ENCODE data around the gene MTG1.
"Not testable (repeated sequence)": the region's sequence is repeated elsewhere in the genome, so short reads cannot be mapped to it uniquely, and the experiment has no call there.

The MTG1 gene

GRCh38 chr10:133454204-133454893, 60.4 kb downstream of the MTG1 start:
- DNase-seq: no peak

- DNase-seq: no peak
Measured at GRCh38 chr10:133455196-133455595, 61.2 kb downstream of the MTG1 start.

GRCh38 chr10:133455611-133456031, 61.7 kb downstream of the MTG1 start:
- no peak for DNase-seq

DNA sequence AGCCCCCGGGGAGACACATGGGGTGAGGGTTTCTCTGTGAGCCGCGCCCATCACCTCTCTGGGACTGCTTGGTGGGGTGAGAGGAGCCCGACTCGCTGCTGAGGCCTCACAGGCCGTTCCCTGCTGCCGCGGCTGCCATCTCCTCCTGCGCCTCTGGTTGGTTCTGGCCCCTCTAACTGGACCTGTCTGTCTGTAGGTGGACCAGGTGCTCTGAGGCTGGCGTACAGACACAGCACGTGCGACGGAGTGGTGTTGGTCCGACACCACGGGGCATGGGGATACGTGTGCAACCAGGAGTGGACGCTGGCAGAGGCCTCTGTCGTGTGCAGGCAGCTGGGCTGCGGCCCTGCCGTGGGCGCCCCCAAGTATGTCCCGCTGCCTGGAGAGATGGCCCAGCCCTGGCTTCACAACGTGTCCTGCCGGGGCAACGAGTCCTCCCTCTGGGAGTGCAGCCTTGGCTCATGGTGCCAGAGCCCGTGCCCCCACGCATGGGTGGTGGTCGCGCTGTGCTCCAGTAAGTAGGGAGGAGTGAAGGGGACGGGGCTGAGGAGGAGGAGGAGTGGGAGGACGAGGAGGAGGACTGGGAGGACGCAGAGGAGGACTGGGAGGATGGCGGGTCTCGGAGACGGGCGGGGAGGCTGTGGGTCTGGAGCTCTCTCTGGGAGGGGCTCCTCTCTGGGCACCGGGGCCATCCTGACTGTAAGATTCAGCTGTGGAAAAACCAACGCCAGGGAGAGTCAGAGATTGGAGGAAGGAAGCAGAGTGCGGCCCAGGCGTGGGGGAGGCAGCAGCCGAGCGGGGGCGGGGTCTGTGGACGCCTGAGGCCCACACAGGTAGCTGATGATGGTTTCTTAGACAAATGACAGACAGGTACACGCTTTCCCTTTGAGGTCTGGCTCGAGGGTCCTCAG, 62.3 kb downstream of the MTG1 start:
- no peak for DNase-seq

DNA sequence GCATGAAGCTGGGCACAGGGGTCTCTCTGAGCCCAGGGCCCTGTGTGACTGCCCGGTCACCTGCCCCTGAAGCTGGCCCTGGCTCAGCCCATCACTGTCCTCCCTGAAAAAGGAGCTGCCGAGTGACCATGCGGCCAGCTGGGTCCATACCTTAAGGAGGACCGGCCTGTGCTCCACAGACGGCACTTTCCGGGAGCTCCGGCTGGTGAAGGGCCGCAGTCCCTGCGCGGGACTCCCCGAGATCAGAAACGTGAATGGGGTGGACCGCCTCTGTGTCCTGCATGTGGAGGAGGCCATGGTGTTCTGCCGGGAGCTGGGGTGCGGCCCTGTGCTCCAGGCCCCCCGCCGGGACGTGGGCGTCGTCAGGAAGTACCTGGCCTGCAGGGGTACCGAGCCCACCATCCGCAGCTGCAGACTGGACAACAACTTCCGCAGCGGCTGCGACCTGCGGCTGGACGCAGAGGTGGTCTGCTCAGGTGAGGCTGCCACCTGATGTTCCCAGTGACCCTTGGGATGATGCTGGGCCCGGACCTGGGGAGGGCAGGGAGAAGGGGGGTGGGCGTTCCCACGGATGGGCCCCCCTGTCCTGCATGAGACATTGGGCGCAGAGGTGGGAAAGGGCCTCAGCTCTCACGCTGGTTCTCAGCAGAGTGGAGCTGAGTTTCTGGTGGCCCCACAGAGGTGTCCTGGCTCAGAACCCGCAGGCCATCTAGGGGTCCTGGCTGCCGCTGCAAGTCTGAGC, 63.3 kb downstream of the MTG1 start:
- no peak for DNase-seq

DNA sequence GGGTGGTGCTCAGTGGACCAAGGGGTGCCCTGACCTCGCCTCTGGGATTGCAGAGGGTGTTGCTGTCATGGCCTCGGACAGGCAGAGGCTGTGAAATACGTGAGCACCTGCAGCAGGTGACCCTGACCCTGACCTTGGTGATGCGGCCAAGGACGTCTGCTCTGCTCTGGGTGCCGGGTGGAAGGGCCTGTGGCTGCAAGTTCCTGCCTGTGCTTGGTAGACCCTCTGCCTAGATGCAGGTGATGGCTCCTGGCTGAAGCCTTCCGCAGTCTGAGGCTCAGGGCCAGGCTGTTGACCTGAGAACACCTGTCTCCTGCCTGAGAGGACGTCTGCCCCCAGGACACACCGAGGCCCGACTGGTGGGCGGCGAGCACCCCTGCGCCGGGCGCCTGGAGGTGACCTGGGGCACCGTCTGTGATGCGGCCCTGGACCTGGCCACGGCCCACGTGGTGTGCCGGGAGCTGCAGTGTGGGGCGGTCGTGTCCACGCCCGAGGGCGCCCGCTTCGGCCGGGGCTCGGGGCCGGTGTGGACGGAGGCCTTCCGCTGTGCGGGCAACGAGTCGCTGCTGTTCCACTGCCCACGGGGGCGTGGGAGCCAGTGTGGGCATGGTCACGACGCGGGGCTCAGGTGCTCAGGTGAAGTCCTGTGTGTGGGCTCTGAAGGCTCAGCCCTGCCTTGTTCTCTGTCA, 64.2 kb downstream of the MTG1 start:
- no peak for DNase-seq

DNA sequence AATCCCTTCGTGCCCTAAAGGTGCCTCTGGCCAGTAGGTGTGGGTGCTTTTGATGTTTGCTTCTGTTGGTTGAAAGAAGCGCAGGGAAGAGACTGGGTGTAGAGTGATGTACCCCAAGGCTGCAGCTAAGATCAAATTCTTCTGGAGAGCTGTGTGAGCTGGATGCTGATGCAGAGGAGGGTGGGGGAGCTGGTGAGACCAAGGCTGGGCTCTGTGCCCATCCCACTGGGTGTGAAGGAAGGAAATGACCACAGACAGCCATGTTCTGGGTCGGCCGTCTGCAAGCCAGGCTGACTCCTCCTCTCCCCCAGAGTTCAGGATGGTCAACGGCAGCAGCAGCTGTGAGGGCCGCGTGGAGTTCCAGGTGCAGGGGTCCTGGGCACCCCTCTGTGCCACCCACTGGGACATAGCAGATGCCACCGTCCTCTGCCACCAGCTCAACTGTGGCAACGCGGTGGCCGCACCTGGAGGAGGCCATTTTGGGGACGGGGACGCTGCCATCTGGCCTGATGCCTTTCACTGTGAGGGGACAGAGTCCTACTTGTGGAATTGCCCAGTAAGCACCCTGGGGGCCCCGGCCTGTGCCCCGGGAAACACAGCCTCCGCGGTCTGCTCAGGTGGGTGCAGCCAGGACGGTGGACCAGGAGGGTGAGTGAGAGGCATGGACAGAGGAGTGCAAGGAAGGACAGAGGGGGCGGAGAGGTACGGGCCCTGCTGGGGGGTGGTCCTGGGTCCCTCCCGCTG, 64.9 kb downstream of the MTG1 start:
- no peak for DNase-seq

GRCh38 chr10:133459454-133460207, 65.7 kb downstream of the MTG1 start:
- DNase-seq: no peak

DNA sequence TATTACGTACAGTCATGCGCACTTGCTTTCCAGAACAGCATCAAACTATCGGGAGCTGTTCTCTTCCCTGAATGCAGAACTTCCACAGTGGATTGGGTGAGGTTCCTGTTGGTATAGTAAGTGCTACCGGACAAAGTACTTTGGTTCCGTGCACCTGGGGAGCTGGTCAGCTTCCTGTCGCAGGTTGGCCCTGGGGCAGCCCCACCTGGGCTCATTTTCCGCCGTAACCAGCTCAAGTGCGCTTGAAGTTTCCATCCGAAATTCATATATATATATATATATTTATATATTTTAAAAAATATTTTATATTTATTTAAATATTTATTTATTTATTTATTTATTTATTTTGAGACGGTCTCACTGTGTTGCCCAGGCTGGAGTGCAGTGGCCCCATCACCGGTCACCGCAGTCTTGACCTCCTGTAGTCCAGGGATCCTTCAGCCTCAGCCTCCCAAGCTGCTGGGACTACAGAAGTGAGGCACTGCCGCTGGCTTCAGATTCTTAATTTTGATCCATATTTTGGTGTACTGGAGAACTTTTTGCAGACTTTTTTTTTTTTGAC, 66.3 kb downstream of the MTG1 start:
- DNase-seq: no peak

- DNase-seq: no peak
Measured at GRCh38 chr10:133461027-133461426, 67.1 kb downstream of the MTG1 start.

- no peak for DNase-seq
Measured at GRCh38 chr10:133461841-133462240, 67.9 kb downstream of the MTG1 start.

DNA sequence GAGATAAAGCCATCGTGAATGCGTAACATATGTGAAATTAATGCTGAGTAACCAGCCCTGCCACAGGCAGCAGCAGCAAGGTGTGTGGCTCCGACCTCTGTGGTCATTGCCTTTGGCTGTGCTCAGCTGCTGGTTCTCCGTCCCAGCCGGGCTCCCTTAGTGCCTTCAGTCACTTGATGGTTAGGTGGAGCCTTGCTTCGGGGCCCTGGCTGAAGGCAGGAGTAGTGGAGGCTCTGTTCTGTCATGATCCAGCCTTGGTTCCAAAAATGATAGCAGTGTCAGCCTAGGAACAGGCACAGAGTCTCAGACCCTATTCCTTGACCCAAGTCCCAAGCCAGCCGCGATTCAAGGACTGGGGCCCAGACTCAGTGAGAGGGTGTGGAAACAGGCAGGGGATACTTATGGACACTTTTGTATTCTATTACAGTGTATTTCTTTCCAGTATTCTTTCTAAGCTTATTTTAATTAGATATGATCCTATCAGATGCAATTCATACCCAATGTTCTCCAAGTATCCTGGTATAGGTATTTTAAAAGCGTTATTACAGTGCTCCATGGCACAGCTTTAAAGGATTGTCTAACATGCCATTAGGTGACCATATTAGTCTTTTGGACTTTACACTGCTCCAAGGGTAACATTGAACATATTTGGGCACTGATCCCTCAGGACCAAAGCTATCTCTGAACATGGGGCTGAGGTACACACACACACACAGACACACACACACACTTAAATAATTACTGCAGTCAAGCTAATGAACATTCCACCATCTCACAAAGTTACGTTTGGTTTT, 68.8 kb downstream of the MTG1 start:
- DNase-seq: no peak

DNA sequence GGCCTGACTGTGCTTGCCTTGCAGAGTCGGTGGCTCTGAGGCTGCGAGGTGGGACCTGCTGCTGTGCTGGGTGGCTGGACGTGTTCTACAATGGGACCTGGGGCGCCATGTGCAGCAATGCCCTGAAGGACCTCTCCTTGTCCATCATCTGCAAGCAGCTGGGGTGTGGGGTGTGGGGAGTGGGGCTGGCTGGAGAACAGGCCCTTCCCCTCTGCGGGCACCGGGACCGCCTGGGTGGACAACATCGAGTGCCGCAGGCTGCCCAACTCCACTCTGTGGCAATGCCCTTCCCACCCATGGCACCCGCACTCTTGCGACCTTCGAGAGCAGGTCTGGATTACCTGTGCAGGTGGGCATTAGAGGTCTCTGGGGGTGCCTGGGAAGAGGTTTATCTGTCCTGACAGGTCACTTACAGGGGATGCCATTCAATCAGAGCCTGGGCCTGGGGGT, 70.7 kb downstream of the MTG1 start:
- no peak for DNase-seq

DNA sequence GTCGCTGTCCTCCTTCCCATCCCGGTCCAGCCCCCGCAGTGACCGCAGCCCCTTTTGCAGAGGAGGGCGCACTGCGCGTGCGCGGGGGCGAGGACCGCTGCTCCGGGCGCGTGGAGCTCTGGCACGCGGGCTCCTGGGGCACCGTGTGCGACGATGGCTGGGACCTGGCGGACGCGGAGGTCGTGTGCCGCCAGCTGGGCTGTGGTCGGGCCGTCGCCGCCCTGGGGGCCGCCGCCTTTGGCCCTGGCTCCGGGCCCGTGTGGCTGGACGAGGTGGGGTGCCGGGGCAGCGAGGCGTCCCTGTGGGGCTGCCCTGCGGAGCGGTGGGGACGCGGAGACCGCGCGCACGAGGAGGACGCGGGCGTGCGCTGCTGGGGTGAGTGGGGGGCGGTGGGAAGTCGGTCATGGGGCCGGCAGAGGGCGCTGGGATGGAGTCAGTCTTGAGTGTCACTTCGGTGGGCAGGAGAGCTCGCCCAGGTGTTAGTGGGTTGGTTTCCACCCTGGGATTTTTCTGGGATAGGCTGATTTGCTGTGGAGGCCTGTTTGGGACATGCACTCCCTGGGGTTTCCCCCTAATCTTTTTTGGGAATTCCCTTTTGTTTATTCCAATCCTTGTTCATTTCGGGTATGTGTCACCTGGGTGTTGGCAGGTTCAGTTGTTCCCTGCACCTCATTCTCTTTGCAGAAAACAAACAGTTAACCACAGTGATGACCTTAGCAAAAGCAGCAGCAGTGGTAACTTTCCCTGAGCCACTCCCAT, 71.4 kb downstream of the MTG1 start:
- no peak for DNase-seq

GRCh38 chr10:133465950-133466474, 72.1 kb downstream of the MTG1 start:
- DNase-seq: no peak

DNA sequence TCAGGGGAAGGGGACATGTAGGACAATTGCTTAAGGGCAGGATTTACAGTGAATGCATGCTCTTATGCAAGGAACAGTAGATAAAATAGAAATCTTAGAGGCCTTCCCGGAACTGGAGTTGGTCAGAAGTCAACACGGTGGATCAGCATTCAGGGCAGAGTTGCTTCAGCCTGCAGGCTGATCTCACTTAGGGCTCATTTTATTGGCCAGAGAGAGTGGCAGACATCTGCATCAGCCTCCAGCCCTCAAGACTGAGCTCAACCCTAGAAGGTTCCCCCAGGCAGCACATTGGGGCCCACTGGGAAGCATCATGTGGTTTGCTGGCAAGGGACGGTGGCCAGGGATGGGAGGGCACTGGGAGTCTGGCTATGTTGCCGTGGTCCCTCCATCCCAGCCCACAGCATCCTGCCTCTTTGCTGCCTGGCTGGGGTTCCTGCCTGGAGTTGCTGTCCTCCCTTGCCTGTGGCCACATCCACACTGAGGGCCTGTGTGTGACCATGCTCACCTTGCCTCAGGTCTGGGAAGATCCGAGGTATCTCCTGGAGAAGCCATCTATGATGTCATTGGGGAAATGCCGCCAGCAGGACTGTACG, 72.8 kb downstream of the MTG1 start:
- DNase-seq: no peak

DNA sequence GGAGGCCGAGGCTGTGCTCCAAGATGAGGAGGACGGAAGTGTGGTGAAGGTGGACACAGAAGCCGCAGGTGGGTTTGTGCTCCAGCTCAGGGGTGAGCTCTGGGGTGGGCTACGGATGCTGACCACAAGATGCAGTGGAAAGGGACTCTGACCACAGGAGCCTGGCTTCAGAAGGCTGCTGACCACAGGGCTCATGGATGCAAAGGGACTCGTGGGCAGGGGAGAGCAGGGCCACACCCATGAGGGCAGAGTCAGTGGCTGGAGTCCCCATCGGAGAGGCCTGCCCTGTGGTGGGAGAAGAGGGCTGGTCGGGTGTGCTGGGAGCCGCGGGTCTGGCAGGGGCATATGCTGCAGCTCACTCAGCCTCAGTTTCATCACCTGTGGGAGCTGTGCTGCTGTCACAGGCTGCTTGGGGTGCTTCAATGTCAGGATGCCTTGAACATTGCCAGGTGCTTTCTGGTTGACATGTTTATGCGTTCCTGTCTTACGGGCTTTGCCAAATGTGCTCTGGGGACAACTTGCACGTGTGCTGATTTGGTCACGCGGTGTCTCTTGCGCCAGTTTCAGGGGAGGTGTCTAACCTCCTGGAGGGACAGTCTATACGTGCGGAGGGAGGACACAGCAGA, 73.4 kb downstream of the MTG1 start:
- no peak for DNase-seq

DNA sequence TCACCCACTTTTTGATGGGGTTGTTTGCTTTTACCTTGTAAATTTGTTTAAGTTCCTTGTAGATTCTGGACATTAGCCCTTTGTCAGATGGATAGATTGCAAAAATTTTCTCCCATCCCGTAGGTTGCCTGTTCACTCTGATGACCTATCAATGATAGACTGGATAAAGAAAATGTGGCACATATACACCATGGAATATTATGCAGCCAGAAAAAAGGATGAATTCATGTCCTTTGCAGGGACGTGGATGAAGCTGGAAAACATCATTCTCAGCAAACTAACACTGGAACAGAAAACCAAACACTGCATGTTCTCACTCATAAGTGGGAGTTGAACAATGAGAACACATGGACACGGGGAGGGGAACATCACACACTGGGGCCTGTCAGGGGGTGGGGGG, 75.2 kb downstream of the MTG1 start:
- not testable (repeated sequence) for DNase-seq

Data from activated CD4-positive, alpha-beta T cell treated with anti-CD3 and anti-CD28 coated beads, Interleukin-2, amount 50 U/mL, for 4 hours (primary cell).